H1 (cell line): Measurements from ENCODE around the gene AICDA. TPM values are rescaled to one million over a fixed set of nuclear protein-coding genes. Genes with fewer than 3 reads are reported as not detected.

Experiments used
- CTCF ChIA-PET: fragments of 300-600 bp; sonication (Branson Sonifier 250); formaldehyde crosslinking; loops from one replicate; lab custom pipeline; 2021; ENCODE audit not compliant: partially characterized antibody; lab: Charles Lee
- POLR2A ChIA-PET: fragments of 300-600 bp; sonication (Branson Sonifier 250); formaldehyde crosslinking; loops from one replicate; lab custom pipeline; 2021; ENCODE audit warnings: inconsistent platforms; ENCODE audit not compliant: partially characterized antibody; lab: Charles Lee
- DNase-seq, 2 experiments: peaks; one replicate each; pipeline versions ENCODE4 v3.0.0 to v3.0.0-alpha.2; 2010 to 2022; ENCODE audit warnings: low spot score in 2 of 2, low read depth in 1 of 2, mixed read lengths in 1 of 2
- FAIRE-seq: peaks from 2 replicates; lab custom pipeline; 2011; peaks lifted over from hg19 to GRCh38; lab: Jason Lieb, UNC
- H2AFZ ChIP-seq: 2 replicates; pipeline ENCODE4 v1.8.1; 2012; ENCODE audit warnings: low read length, inconsistent platforms
- H2AK5ac ChIP-seq: 2 replicates; pipeline ENCODE4 v1.6.1; 2013; ENCODE audit warnings: low read depth, low read length
- H2BK120ac ChIP-seq: replicated peaks from 2 replicates; pipeline ENCODE3; 2013; ENCODE audit warnings: low read depth, low read length, inconsistent platforms
- H2BK12ac ChIP-seq: 2 replicates; pipeline ENCODE4 v1.6.1; 2013; ENCODE audit warnings: low read depth, low read length
- H2BK15ac ChIP-seq: 2 replicates; pipeline ENCODE4 v1.6.1; 2013; ENCODE audit warnings: low read length
- H2BK20ac ChIP-seq: 2 replicates; pipeline ENCODE4 v1.6.1; 2013; ENCODE audit warnings: low read length
- H2BK5ac ChIP-seq: 2 replicates; pipeline ENCODE4 v1.6.1; 2013; ENCODE audit warnings: low read depth, low read length
- H3K14ac ChIP-seq: 2 replicates; pipeline ENCODE4 v1.6.1; 2013; ENCODE audit warnings: inconsistent platforms; ENCODE audit not compliant: insufficient read length
- H3K18ac ChIP-seq: 2 replicates; pipeline ENCODE4 v1.6.1; 2013; ENCODE audit warnings: low read length; ENCODE audit errors: extremely low read depth
- H3K23ac ChIP-seq: 2 replicates; pipeline ENCODE4 v1.6.1; 2013; ENCODE audit warnings: inconsistent platforms; ENCODE audit not compliant: insufficient read length
- H3K23me2 ChIP-seq: 2 replicates; pipeline ENCODE4 v1.6.1; 2013; ENCODE audit warnings: low read depth, low read length
- H3K27ac ChIP-seq: 2 replicates; pipeline ENCODE4 v1.6.1; 2011; ENCODE audit warnings: low read depth, low read length, inconsistent platforms
- H3K27me3 ChIP-seq, 4 experiments: replicated peaks in 1 of 4; 1 replicate in 1 of 4; 2 replicates in 3 of 4; pipeline versions ENCODE4 v1.6.1 to v1.8.1; 2011 to 2013; ENCODE audit warnings: low read length in 3 of 4, mild to moderate bottlenecking in 3 of 4, inconsistent platforms in 2 of 4, mixed read lengths in 2 of 4, moderate library complexity in 1 of 4; ENCODE audit not compliant: control insufficient read depth in 3 of 4, insufficient read depth in 3 of 4; ENCODE audit errors: extremely low read depth in 1 of 4
- H3K36me3 ChIP-seq, 4 experiments: 2 replicates each; pipeline versions ENCODE4 v1.6.1 to v1.8.1; 2011 to 2013; ENCODE audit warnings: mild to moderate bottlenecking in 4 of 4, low read length in 3 of 4, moderate library complexity in 2 of 4, control low read depth in 1 of 4, inconsistent platforms in 1 of 4; ENCODE audit not compliant: insufficient read depth in 4 of 4, control insufficient read depth in 2 of 4
- H3K4ac ChIP-seq: replicated peaks from 2 replicates; pipeline ENCODE3; 2013; ENCODE audit warnings: low read length, low read depth, mixed read lengths, inconsistent platforms; ENCODE audit not compliant: insufficient read length
- H3K4me1 ChIP-seq, 4 experiments: replicated peaks in 1 of 4; 1 replicate in 1 of 4; 2 replicates in 3 of 4; pipeline versions ENCODE4 v1.6.1 to v1.8.1; 2011 to 2013; ENCODE audit warnings: low read length in 3 of 4, inconsistent platforms in 2 of 4, mixed read lengths in 1 of 4; ENCODE audit not compliant: insufficient read depth in 4 of 4, control insufficient read depth in 3 of 4
- H3K4me2 ChIP-seq, 2 experiments: 2 replicates each; pipeline versions ENCODE4 v1.6.1 to v1.8.1; 2011 to 2013; ENCODE audit warnings: low read depth in 2 of 2, low read length in 2 of 2, control low read depth in 1 of 2, inconsistent platforms in 1 of 2, mild to moderate bottlenecking in 1 of 2; ENCODE audit not compliant: insufficient read depth in 1 of 2
- H3K4me3 ChIP-seq, 4 experiments: fragments of 200-600, 300-600 bp in 1 of 4; sonication (generic), shearing (Covaris generic), sonication (Bioruptor Twin) in 1 of 4; 2 replicates each; pipeline versions ENCODE4 v1.5.1 to v1.8.1; 2011 to 2016; ENCODE audit warnings: low read length in 4 of 4, low read depth in 3 of 4, control low read depth in 2 of 4, inconsistent platforms in 2 of 4, mild to moderate bottlenecking in 2 of 4, mixed read lengths in 1 of 4, moderate library complexity in 1 of 4; ENCODE audit not compliant: insufficient read depth in 2 of 4; ENCODE audit errors: extremely low read depth in 1 of 4
- H3K56ac ChIP-seq: replicated peaks from 2 replicates; pipeline ENCODE3; 2013; ENCODE audit warnings: low read depth, mild to moderate bottlenecking, mixed read lengths, low read length, inconsistent platforms; ENCODE audit not compliant: insufficient read length
- H3K79me1 ChIP-seq: 2 replicates; pipeline ENCODE4 v1.6.1; 2013; ENCODE audit warnings: low read depth, low read length, control low read depth
- H3K79me2 ChIP-seq, 2 experiments: 2 replicates each; pipeline versions ENCODE4 v1.6.1 to v1.8.1; 2012 to 2013; ENCODE audit warnings: low read length in 2 of 2, mild to moderate bottlenecking in 2 of 2, inconsistent platforms in 1 of 2; ENCODE audit not compliant: insufficient read depth in 2 of 2, control insufficient read depth in 1 of 2
- H3K9ac ChIP-seq, 4 experiments: replicated peaks in 1 of 4; 1 replicate in 1 of 4; 2 replicates in 3 of 4; pipeline versions ENCODE4 v1.6.1 to v1.8.1; 2011 to 2013; ENCODE audit warnings: low read depth in 3 of 4, low read length in 3 of 4, control low read depth in 2 of 4, mild to moderate bottlenecking in 2 of 4, moderate library complexity in 2 of 4, inconsistent platforms in 1 of 4; ENCODE audit errors: extremely low read depth in 1 of 4
- H3K9me3 ChIP-seq, 2 experiments: 2 replicates each; pipeline versions ENCODE4 v1.6.1 to v1.8.1; 2012 to 2013; ENCODE audit warnings: mild to moderate bottlenecking in 2 of 2, moderate library complexity in 2 of 2, control low read depth in 1 of 2, inconsistent platforms in 1 of 2, low read depth in 1 of 2, low read length in 1 of 2, mixed read lengths in 1 of 2; ENCODE audit not compliant: insufficient read depth in 2 of 2
- H4K20me1 ChIP-seq, 2 experiments: replicated peaks in 1 of 2; 2 replicates each; pipeline versions ENCODE3 to v1.8.1; 2011 to 2013; ENCODE audit warnings: inconsistent platforms in 2 of 2, low read length in 2 of 2, mild to moderate bottlenecking in 1 of 2; ENCODE audit not compliant: insufficient read depth in 2 of 2, control insufficient read depth in 1 of 2
- H4K5ac ChIP-seq: 2 replicates; pipeline ENCODE4 v1.6.1; 2013; ENCODE audit warnings: low read length, low read depth, mixed read lengths, inconsistent platforms; ENCODE audit not compliant: insufficient read length
- H4K8ac ChIP-seq: 2 replicates; pipeline ENCODE4 v1.8.0; 2013; ENCODE audit warnings: mild to moderate bottlenecking, moderate library complexity, low read length, inconsistent platforms; ENCODE audit not compliant: insufficient read depth; ENCODE audit errors: extremely low read depth
- H4K91ac ChIP-seq: replicated peaks from 2 replicates; pipeline ENCODE3; 2013; ENCODE audit warnings: low read length, mixed read lengths, inconsistent platforms; ENCODE audit not compliant: insufficient read length
- PHF8 ChIP-seq: fragments of 200-600 bp; sonication (generic); conservative IDR thresholded peaks from 2 replicates; pipeline ENCODE4 v1.7.1; 2012; ENCODE audit warnings: low read depth, mild to moderate bottlenecking, inconsistent platforms, low read length, moderate library complexity
- YY1 ChIP-seq: IDR thresholded peaks from 2 replicates; pipeline ENCODE4 v1.6.1; 2011; ENCODE audit warnings: low read depth, mild to moderate bottlenecking, low read length
- WGBS, 2 experiments: shearing (Covaris generic) in 1 of 2; methylation state at CpG; one replicate each; pipeline versions ENCODE4 v1.1.6 to v1.1.7; 2013 to 2015; ENCODE audit warnings: low lambda C conversion rate in 2 of 2, mixed read lengths in 2 of 2, inconsistent platforms in 1 of 2, low coverage in 1 of 2, missing lambda C conversion rate in 1 of 2; ENCODE audit not compliant: insufficient replicate concordance in 2 of 2, insufficient coverage in 1 of 2, insufficient read length in 1 of 2; ENCODE audit errors: extremely low coverage in 1 of 2, missing lambda C conversion rate in 1 of 2; 5-methylcytosine and 5-hydroxymethylcytosine counted together
- polyA plus RNA-seq, 7 experiments: library from polyadenylated mRNA; depleted of rRNA in 3 of 7; stranded (reverse) in 5 of 7; unstranded in 2 of 7; fragments of >200 nt in 5 of 7; fragments of 200-250 nt in 2 of 7; gene quantifications; 1 replicate in 5 of 7; 2 replicates in 1 of 7; 4 replicates in 1 of 7; pipeline versions ENCODE4 v1.2.1 to v1.2.3, GENCODE V29; 2011 to 2013; ENCODE audit warnings: missing spikeins in 2 of 7, mixed read lengths in 2 of 7
- total RNA-seq: library from RNA; stranded (reverse); fragmentation: NEBNext Ultra II Directional; extraction: Animal tissue kit (Norgen Biotek cat#: 25700); gene quantifications from 2 replicates; pipeline ENCODE4 v1.2.1, GENCODE V29; 2021

The AICDA gene
- total and polyA plus RNA-seq, 2 of the 8 experiments (the other 6 are each of a cell fraction or from before 2014, with no cell fraction given), result not detected

- no peak for FAIRE-seq
- Histone ChIP-seq H2BK15ac (no peak overlapping the region), H3K27me3 (no peaks in the 10 kb centered on the region; a peak in 2 of 7 replicates), H4K91ac (peak overlapping the region; percentile 87), H4K5ac (no peak overlapping the region), H3K79me2 (no peaks in the 10 kb centered on the region), H3K36me3 (no peaks in the 10 kb centered on the region), H3K4ac (peak overlapping the region; percentile 32), H3K4me3 (no peak overlapping the region), H3K23ac (no peak overlapping the region), H3K9me3 (no peaks in the 10 kb centered on the region), H3K9ac (no peak overlapping the region), H4K8ac (no peak overlapping the region), H3K4me1 (peaks cover 2 to 18% (median 9%) of the 10 kb centered on the region in 4 experiments; a peak in 4 of 7 replicates), H2AK5ac (no peak overlapping the region; the same call in 1 of the 2 replicates), H3K79me1 (no peaks in the 10 kb centered on the region), H3K14ac (no peak overlapping the region), H2AFZ (no peak overlapping the region), H3K56ac (no peak overlapping the region), H3K23me2 (no peaks in the 10 kb centered on the region), H4K20me1 (no peaks in the 10 kb centered on the region), H2BK5ac (peak overlapping the region; percentile 16; the same call in 1 of the 2 replicates), H2BK120ac (peak overlapping the region; percentile 51), H3K4me2 (no peak overlapping the region), H2BK20ac (peak overlapping the region; percentile 57; the same call in 1 of the 2 replicates), H3K27ac (no peak overlapping the region), H2BK12ac (peak overlapping the region; percentile 29; the same call in 1 of the 2 replicates), H3K18ac (no peak overlapping the region)
- TF ChIP-seq YY1 (no peak), PHF8 (no peak)
- POLR2A ChIA-PET, result no interaction called here
- DNase-seq, result no peak
- 92% methylated on average over 4 of the region's 4 CpGs; no CpG with 5 or more reads in 1 of the 2 experiments for WGBS, 2 experiments
- CTCF ChIA-PET, result interaction anchor here (0.6 to 1.3 kb wide), 2 partner anchors 22 to 93 kb away, joined by 3 to 4 read pairs; no protein-coding TSS in a partner anchor
Observed at GRCh38 chr12:8637666-8638065, 25.0 kb upstream of the AICDA start.
